Caco-2 (cell line): ENCODE results near the gene PLEKHG4B. TPM values are rescaled to one million over a fixed set of nuclear protein-coding genes. Genes with fewer than 3 reads are reported as not detected.
A peak's percentile ranks its signal among the peaks of the same experiment; 100 is the strongest.
"Not testable (repeated sequence)": the region's sequence is repeated elsewhere in the genome, so short reads cannot be mapped to it uniquely, and the experiment has no call there.

Source experiments
- BruUV-seq: library from RNA; stranded (reverse); fragments of 400-500 nt; replicated peaks from 2 replicates; lab custom pipeline; 2021; lab: Mats Ljungman, UMichigan
- CTCF ChIA-PET: fragments of 300-600 bp; sonication (Branson Sonifier 250); formaldehyde crosslinking; loops from one replicate; lab custom pipeline; 2022; ENCODE audit warnings: antibody characterized with exemption; lab: Charles Lee
- POLR2A ChIA-PET: fragments of 300-600 bp; sonication (Branson Sonifier 250); formaldehyde crosslinking; loops from one replicate; lab custom pipeline; 2022; ENCODE audit warnings: antibody characterized with exemption; lab: Charles Lee
- DNase-seq, 2 experiments: peaks; one replicate each; pipeline versions ENCODE4 v3.0.0 to v3.0.0-alpha.2; 2020 to 2022
- H3K27me3 ChIP-seq: replicated peaks from 2 replicates; pipeline ENCODE4 v1.6.0; 2011; ENCODE audit warnings: low read length; ENCODE audit not compliant: control insufficient read depth, insufficient read depth
- H3K36me3 ChIP-seq: 2 replicates; pipeline ENCODE4 v1.5.1; 2011; ENCODE audit warnings: low read length; ENCODE audit not compliant: control insufficient read depth, insufficient read depth
- H3K4me1 ChIP-seq: fragments of 250-450 bp; sonication (Bioruptor Pico); 2 replicates; pipeline ENCODE4 v1.5.1; 2020; ENCODE audit warnings: mild to moderate bottlenecking
- H3K4me3 ChIP-seq: 2 replicates; pipeline ENCODE4 v1.5.1; 2011; ENCODE audit warnings: low read depth, mild to moderate bottlenecking, control low read depth, low read length
- H3K9me3 ChIP-seq: fragments of 250-450 bp; sonication (Bioruptor Pico); 2 replicates; pipeline ENCODE4 v1.5.1; 2020; ENCODE audit warnings: mild to moderate bottlenecking, moderate library complexity
- H3K27ac Mint-ChIP-seq: one replicate; pipeline ENCODE4 v1.8.0; 2022; ENCODE audit warnings: mixed read lengths; ENCODE audit not compliant: unreplicated experiment
- H3K27me3 Mint-ChIP-seq: one replicate; pipeline ENCODE4 v1.8.0; 2022; ENCODE audit warnings: mixed read lengths; ENCODE audit not compliant: insufficient read depth, unreplicated experiment
- H3K36me3 Mint-ChIP-seq: one replicate; pipeline ENCODE4 v1.8.0; 2022; ENCODE audit warnings: mild to moderate bottlenecking, mixed read lengths; ENCODE audit not compliant: insufficient read depth, unreplicated experiment
- H3K4me1 Mint-ChIP-seq: one replicate; pipeline ENCODE4 v1.8.0; 2022; ENCODE audit warnings: low read depth, mixed read lengths; ENCODE audit not compliant: unreplicated experiment
- H3K4me3 Mint-ChIP-seq: one replicate; pipeline ENCODE4 v1.8.0; 2022; ENCODE audit warnings: mild to moderate bottlenecking, moderate library complexity, mixed read lengths; ENCODE audit not compliant: unreplicated experiment
- H3K9me3 Mint-ChIP-seq: one replicate; pipeline ENCODE4 v1.8.0; 2022; ENCODE audit warnings: mixed read lengths; ENCODE audit not compliant: unreplicated experiment
- intact Hi-C: fragments of 100-400 bp; cut with micrococcal nuclease; formaldehyde crosslinking; loops from one replicate; pipeline ENCODE4 v1.10.0; 2022; ENCODE audit not compliant: unreplicated experiment
- total RNA-seq: library from RNA; stranded (reverse); gene quantifications from 2 replicates; pipeline ENCODE4 v1.2.3, GENCODE V29; 2022
- TF ChIP-seq, protein P1 (sequence below), 2 experiments: fragments of 200-600 bp in 1 of 2; IDR thresholded peaks; 1 replicate in 1 of 2; 2 replicates in 1 of 2; pipeline versions ENCODE4 v1.5.1 to v1.8.0; 2011 to 2022; ENCODE audit warnings: antibody characterized with exemption in 1 of 2, control low read depth in 1 of 2, inconsistent platforms in 1 of 2, low read depth in 1 of 2, low read length in 1 of 2, mild to moderate bottlenecking in 1 of 2, moderate library complexity in 1 of 2; ENCODE audit not compliant: insufficient read depth in 1 of 2, severe bottlenecking in 1 of 2, unreplicated experiment in 1 of 2

Gene PLEKHG4B
- total RNA-seq, 1 experiment from 2014 or later: 15.0 TPM

- H3K27me3 Mint-ChIP-seq, H3K9me3 ChIP-seq, H3K4me1 ChIP-seq, H3K36me3 ChIP-seq, H3K27me3 ChIP-seq, H3K9me3 Mint-ChIP-seq, H3K4me1 Mint-ChIP-seq: not testable (repeated sequence)
- POLR2A ChIA-PET: interaction anchor here (0.6 to 2.5 kb wide), 5 partner anchors 8 to 254 kb away, joined by 3 to 19 read pairs (median 4); partner anchors contain the start of gene PDCD6
- Mint-ChIP-seq H3K36me3 (peaks cover 50% of the 10 kb centered on the region), H3K27ac (peak within 1 kb of the TSS; percentile 75), H3K4me3 (peak within 1 kb of the TSS; percentile 84)
- peak within 1 kb of the TSS; percentile 99 for H3K4me3 ChIP-seq
- TF ChIP-seq, protein P1, sequence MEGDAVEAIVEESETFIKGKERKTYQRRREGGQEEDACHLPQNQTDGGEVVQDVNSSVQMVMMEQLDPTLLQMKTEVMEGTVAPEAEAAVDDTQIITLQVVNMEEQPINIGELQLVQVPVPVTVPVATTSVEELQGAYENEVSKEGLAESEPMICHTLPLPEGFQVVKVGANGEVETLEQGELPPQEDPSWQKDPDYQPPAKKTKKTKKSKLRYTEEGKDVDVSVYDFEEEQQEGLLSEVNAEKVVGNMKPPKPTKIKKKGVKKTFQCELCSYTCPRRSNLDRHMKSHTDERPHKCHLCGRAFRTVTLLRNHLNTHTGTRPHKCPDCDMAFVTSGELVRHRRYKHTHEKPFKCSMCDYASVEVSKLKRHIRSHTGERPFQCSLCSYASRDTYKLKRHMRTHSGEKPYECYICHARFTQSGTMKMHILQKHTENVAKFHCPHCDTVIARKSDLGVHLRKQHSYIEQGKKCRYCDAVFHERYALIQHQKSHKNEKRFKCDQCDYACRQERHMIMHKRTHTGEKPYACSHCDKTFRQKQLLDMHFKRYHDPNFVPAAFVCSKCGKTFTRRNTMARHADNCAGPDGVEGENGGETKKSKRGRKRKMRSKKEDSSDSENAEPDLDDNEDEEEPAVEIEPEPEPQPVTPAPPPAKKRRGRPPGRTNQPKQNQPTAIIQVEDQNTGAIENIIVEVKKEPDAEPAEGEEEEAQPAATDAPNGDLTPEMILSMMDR (IDR thresholded peaks at IDR 0.05; ENCODE audit: insufficient read depth in 1 of 2, low read depth in 1 of 2, low read length in 1 of 2, severe bottlenecking in 1 of 2, unreplicated experiment in 1 of 2): peak; percentile 54 to 56
- CTCF ChIA-PET: interaction anchor here (0.6 to 1.6 kb wide), 9 partner anchors 16 to 1420 kb away, joined by 3 to 5 read pairs (median 4); partner anchors contain the start of gene PDCD6
- TSS peak; percentile 51 for BruUV-seq
- peak; percentile 94 to 97 for DNase-seq
- intact Hi-C loops: loop anchor here (2.0 kb wide), 1 partner anchor 53 kb away; the partner anchor contains the start of gene PDCD6
Measured at GRCh38 chr5:217494-218456, 125.8 kb downstream of the PLEKHG4B start, which contains the start of the genes CCDC127 and SDHA. TSS of gene CCDC127 (minus strand) at chr5:218153. CDS start at chr5:216849, 1,304 bp downstream. TSS of gene SDHA (plus strand) at chr5:218320. CDS start at chr5:218356, 36 bp downstream.

- H3K36me3 Mint-ChIP-seq: peaks cover 48% of the 10 kb centered on the region
- BruUV-seq: no TSS peak
- peaks cover 7% of the 10 kb centered on the region for H3K4me1 Mint-ChIP-seq
Measured at GRCh38 chr5:218457-219291, 126.7 kb downstream of the PLEKHG4B start.

More at GRCh38 chr5:218457-219291, 126.7 kb downstream of the PLEKHG4B start:
- H3K36me3 ChIP-seq: no peaks in the 10 kb centered on the region
- H3K27me3 ChIP-seq: no peaks in the 10 kb centered on the region
- intact Hi-C loops: loop anchor here (2.0 kb wide), 1 partner anchor 52 kb away; the partner anchor contains the start of gene PDCD6
- DNase-seq: peak in 1 of 2 experiments; percentile 48
- CTCF ChIA-PET: interaction anchor here (0.6 to 1.6 kb wide), 8 partner anchors 17 to 1419 kb away, joined by 3 to 5 read pairs (median 4); partner anchors contain the start of gene PDCD6
- H3K9me3 ChIP-seq: no peaks in the 10 kb centered on the region
- H3K27ac Mint-ChIP-seq: peak overlapping the region; percentile 75
- TF ChIP-seq, protein P1 (IDR thresholded peaks at IDR 0.05; ENCODE audit: insufficient read depth in 1 of 2, low read depth in 1 of 2, low read length in 1 of 2, severe bottlenecking in 1 of 2, unreplicated experiment in 1 of 2): no peak
- no peaks in the 10 kb centered on the region for H3K9me3 Mint-ChIP-seq
- POLR2A ChIA-PET: interaction anchor here (0.6 to 2.5 kb wide), 5 partner anchors 9 to 253 kb away, joined by 3 to 19 read pairs (median 4); partner anchors contain the start of gene PDCD6
- H3K4me1 ChIP-seq: peaks cover 9% of the 10 kb centered on the region; the same call in 1 of the 2 replicates
- H3K27me3 Mint-ChIP-seq: no peaks in the 10 kb centered on the region
- H3K4me3 Mint-ChIP-seq: peak overlapping the region; percentile 84
- peak overlapping the region; percentile 99 for H3K4me3 ChIP-seq
